WTC11 (cell line): ENCODE data around the gene GATD1. TPM values are rescaled to one million over a fixed set of nuclear protein-coding genes. Genes with fewer than 3 reads are reported as not detected.
A peak's percentile ranks its signal among the peaks of the same experiment; 100 is the strongest.

ENCODE experiments used
- ATAC-seq: fragments of 200-7000 bp; cut with Tn5 transposase; 2 replicates; pipeline ENCODE4 v1.10.0; 2021; ENCODE audit warnings: mild to moderate bottlenecking, moderate library complexity
- CTCF ChIA-PET: fragments of 300-600 bp; sonication (Branson Sonifier 250); formaldehyde crosslinking; loops from one replicate; lab custom pipeline; 2021; ENCODE audit warnings: antibody characterized with exemption; lab: Charles Lee
- POLR2A ChIA-PET: fragments of 350-600 bp; sonication (Branson Sonifier 250); formaldehyde crosslinking; loops from one replicate; lab custom pipeline; 2021; ENCODE audit warnings: antibody characterized with exemption; lab: Charles Lee
- DNase-seq: peaks from one replicate; pipeline ENCODE4 v3.0.0; 2021; ENCODE audit warnings: low spot score
- H3K27ac Mint-ChIP-seq: 2 replicates; pipeline ENCODE4 v1.8.0; 2021; ENCODE audit warnings: mixed read lengths
- H3K27me3 Mint-ChIP-seq: 2 replicates; pipeline ENCODE4 v1.8.0; 2021; ENCODE audit warnings: low read depth, mild to moderate bottlenecking, moderate library complexity, mixed read lengths
- H3K36me3 Mint-ChIP-seq: 2 replicates; pipeline ENCODE4 v1.8.0; 2021; ENCODE audit warnings: mixed read lengths
- H3K4me1 Mint-ChIP-seq: 2 replicates; pipeline ENCODE4 v1.8.0; 2022; ENCODE audit warnings: mixed read lengths
- H3K4me3 Mint-ChIP-seq: 2 replicates; pipeline ENCODE4 v1.8.0; 2021; ENCODE audit warnings: mild to moderate bottlenecking, moderate library complexity, mixed read lengths
- H3K9me3 Mint-ChIP-seq: 2 replicates; pipeline ENCODE4 v1.8.0; 2021; ENCODE audit warnings: mixed read lengths
- CREM ChIP-seq: sonication (generic); formaldehyde crosslinking; IDR thresholded peaks from 2 replicates; pipeline ENCODE4 v1.8.1; 2022; ENCODE audit warnings: mild to moderate bottlenecking, missing genetic modification reagents, moderate library complexity
- ETV6 ChIP-seq: sonication (generic); formaldehyde crosslinking; IDR thresholded peaks from 2 replicates; pipeline ENCODE4 v1.8.1; 2022; ENCODE audit warnings: mild to moderate bottlenecking, missing genetic modification reagents
- FOXK1 ChIP-seq: sonication (generic); formaldehyde crosslinking; IDR thresholded peaks from 2 replicates; pipeline ENCODE4 v1.8.0; 2022; ENCODE audit warnings: mild to moderate bottlenecking, moderate library complexity, missing genetic modification reagents
- JUN ChIP-seq: sonication (generic); formaldehyde crosslinking; IDR thresholded peaks from 2 replicates; pipeline ENCODE4 v1.8.0; 2023; ENCODE audit warnings: mild to moderate bottlenecking, missing genetic modification reagents
- NR3C1 ChIP-seq: sonication (generic); formaldehyde crosslinking; conservative IDR thresholded peaks from 2 replicates; pipeline ENCODE4 v1.8.1; 2023; ENCODE audit warnings: low read depth, mild to moderate bottlenecking, missing genetic modification reagents
- SP1 ChIP-seq: sonication (generic); formaldehyde crosslinking; conservative IDR thresholded peaks from 2 replicates; pipeline ENCODE4 v1.8.1; 2022; ENCODE audit warnings: missing genetic modification reagents
- TCF7 ChIP-seq: sonication (generic); formaldehyde crosslinking; IDR thresholded peaks from 2 replicates; pipeline ENCODE4 v1.8.0; 2022; ENCODE audit warnings: mild to moderate bottlenecking, low read depth, missing genetic modification reagents, moderate library complexity
- TEAD4 ChIP-seq: sonication (generic); formaldehyde crosslinking; IDR thresholded peaks from 2 replicates; pipeline ENCODE4 v1.8.0; 2022; ENCODE audit warnings: mild to moderate bottlenecking, missing genetic modification reagents
- ZNF423 ChIP-seq: fragments of 250-450 bp; sonication (Bioruptor Pico); IDR thresholded peaks from 2 replicates; pipeline ENCODE4 v2.1.2; 2022; ENCODE audit warnings: mild to moderate bottlenecking, moderate library complexity
- total RNA-seq: library from RNA; stranded (reverse); gene quantifications from 3 replicates; pipeline ENCODE4 v1.2.3, GENCODE V29; 2021
- TF ChIP-seq, protein P1 (sequence below): sonication (generic); formaldehyde crosslinking; IDR thresholded peaks from 2 replicates; pipeline ENCODE4 v1.8.0; 2022; ENCODE audit warnings: mild to moderate bottlenecking, missing genetic modification reagents
- TF ChIP-seq, protein P2 (sequence below): sonication (generic); formaldehyde crosslinking; IDR thresholded peaks from 2 replicates; pipeline ENCODE4 v1.8.1; 2023; ENCODE audit warnings: mild to moderate bottlenecking, missing genetic modification reagents, borderline replicate concordance
- TF ChIP-seq, protein P3 (sequence below): sonication (generic); formaldehyde crosslinking; IDR thresholded peaks from 2 replicates; pipeline ENCODE4 v1.8.0; 2023; ENCODE audit warnings: missing genetic modification reagents
- TF ChIP-seq, protein P4 (sequence below): sonication (generic); formaldehyde crosslinking; IDR thresholded peaks from 2 replicates; pipeline ENCODE4 v1.8.1; 2023; ENCODE audit warnings: mild to moderate bottlenecking, missing genetic modification reagents
- TF ChIP-seq, protein P5 (sequence below): sonication (generic); formaldehyde crosslinking; IDR thresholded peaks from 2 replicates; pipeline ENCODE4 v1.8.0; 2023; ENCODE audit warnings: mild to moderate bottlenecking, missing genetic modification reagents
- TF ChIP-seq, protein P6 (sequence below): fragments of 250-450 bp; sonication (Bioruptor Pico); IDR thresholded peaks from 2 replicates; pipeline ENCODE4 v1.9.0; 2021; ENCODE audit warnings: mild to moderate bottlenecking
- TF ChIP-seq, protein P7 (sequence below): sonication (generic); formaldehyde crosslinking; conservative IDR thresholded peaks from 2 replicates; pipeline ENCODE4 v1.8.1; 2023; ENCODE audit warnings: mild to moderate bottlenecking, low read depth, missing genetic modification reagents, moderate library complexity
- TF ChIP-seq, protein P8 (sequence below): sonication (generic); formaldehyde crosslinking; IDR thresholded peaks from 2 replicates; pipeline ENCODE4 v1.8.1; 2023; ENCODE audit warnings: mild to moderate bottlenecking, moderate library complexity, missing genetic modification reagents

The GATD1 gene
- total RNA-seq, 1 experiment from 2014 or later: 87.6 TPM

DNA sequence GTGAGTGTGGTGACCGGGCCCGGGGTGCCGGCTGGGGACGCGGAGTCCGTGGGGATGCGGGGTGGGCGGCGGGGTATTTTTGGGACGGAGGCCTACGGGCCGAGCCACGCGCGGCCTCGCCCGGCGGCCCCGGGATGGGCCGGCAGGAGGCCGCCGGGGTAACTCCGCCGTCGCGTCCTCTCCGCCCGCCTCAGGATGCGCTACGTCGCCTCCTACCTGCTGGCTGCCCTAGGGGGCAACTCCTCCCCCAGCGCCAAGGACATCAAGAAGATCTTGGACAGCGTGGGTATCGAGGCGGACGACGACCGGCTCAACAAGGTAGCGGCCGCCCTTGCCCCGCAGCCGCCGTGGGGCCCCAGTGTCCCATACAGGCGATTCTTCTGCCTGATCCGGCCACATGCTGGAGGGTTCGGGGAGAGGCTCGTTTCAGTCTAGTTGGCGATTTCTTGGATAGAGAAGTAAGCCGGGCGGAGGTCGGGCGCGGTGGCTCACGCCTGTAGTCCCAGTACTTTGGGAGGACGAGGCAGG, 32.8 kb upstream of the GATD1 start (continued):
- TF ChIP-seq ETV6 (peak; percentile 87; the same call in 1 of the 2 replicates), FOXK1 (CRISPR knock-in tag) (0 out of 2 replicates have a peak, but pooled peaks have one; percentile 13)
- TF ChIP-seq, protein P1, sequence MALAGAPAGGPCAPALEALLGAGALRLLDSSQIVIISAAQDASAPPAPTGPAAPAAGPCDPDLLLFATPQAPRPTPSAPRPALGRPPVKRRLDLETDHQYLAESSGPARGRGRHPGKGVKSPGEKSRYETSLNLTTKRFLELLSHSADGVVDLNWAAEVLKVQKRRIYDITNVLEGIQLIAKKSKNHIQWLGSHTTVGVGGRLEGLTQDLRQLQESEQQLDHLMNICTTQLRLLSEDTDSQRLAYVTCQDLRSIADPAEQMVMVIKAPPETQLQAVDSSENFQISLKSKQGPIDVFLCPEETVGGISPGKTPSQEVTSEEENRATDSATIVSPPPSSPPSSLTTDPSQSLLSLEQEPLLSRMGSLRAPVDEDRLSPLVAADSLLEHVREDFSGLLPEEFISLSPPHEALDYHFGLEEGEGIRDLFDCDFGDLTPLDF (CRISPR knock-in tag): no peak
- TF ChIP-seq, protein P2, sequence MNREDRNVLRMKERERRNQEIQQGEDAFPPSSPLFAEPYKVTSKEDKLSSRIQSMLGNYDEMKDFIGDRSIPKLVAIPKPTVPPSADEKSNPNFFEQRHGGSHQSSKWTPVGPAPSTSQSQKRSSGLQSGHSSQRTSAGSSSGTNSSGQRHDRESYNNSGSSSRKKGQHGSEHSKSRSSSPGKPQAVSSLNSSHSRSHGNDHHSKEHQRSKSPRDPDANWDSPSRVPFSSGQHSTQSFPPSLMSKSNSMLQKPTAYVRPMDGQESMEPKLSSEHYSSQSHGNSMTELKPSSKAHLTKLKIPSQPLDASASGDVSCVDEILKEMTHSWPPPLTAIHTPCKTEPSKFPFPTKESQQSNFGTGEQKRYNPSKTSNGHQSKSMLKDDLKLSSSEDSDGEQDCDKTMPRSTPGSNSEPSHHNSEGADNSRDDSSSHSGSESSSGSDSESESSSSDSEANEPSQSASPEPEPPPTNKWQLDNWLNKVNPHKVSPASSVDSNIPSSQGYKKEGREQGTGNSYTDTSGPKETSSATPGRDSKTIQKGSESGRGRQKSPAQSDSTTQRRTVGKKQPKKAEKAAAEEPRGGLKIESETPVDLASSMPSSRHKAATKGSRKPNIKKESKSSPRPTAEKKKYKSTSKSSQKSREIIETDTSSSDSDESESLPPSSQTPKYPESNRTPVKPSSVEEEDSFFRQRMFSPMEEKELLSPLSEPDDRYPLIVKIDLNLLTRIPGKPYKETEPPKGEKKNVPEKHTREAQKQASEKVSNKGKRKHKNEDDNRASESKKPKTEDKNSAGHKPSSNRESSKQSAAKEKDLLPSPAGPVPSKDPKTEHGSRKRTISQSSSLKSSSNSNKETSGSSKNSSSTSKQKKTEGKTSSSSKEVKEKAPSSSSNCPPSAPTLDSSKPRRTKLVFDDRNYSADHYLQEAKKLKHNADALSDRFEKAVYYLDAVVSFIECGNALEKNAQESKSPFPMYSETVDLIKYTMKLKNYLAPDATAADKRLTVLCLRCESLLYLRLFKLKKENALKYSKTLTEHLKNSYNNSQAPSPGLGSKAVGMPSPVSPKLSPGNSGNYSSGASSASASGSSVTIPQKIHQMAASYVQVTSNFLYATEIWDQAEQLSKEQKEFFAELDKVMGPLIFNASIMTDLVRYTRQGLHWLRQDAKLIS: no peak
- TF ChIP-seq, protein P3, sequence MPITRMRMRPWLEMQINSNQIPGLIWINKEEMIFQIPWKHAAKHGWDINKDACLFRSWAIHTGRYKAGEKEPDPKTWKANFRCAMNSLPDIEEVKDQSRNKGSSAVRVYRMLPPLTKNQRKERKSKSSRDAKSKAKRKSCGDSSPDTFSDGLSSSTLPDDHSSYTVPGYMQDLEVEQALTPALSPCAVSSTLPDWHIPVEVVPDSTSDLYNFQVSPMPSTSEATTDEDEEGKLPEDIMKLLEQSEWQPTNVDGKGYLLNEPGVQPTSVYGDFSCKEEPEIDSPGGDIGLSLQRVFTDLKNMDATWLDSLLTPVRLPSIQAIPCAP (CRISPR knock-in tag): peak; percentile 71; the same call in 1 of the 2 replicates
- TF ChIP-seq, protein P4, sequence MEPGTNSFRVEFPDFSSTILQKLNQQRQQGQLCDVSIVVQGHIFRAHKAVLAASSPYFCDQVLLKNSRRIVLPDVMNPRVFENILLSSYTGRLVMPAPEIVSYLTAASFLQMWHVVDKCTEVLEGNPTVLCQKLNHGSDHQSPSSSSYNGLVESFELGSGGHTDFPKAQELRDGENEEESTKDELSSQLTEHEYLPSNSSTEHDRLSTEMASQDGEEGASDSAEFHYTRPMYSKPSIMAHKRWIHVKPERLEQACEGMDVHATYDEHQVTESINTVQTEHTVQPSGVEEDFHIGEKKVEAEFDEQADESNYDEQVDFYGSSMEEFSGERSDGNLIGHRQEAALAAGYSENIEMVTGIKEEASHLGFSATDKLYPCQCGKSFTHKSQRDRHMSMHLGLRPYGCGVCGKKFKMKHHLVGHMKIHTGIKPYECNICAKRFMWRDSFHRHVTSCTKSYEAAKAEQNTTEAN (CRISPR knock-in tag): no peak

DNA sequence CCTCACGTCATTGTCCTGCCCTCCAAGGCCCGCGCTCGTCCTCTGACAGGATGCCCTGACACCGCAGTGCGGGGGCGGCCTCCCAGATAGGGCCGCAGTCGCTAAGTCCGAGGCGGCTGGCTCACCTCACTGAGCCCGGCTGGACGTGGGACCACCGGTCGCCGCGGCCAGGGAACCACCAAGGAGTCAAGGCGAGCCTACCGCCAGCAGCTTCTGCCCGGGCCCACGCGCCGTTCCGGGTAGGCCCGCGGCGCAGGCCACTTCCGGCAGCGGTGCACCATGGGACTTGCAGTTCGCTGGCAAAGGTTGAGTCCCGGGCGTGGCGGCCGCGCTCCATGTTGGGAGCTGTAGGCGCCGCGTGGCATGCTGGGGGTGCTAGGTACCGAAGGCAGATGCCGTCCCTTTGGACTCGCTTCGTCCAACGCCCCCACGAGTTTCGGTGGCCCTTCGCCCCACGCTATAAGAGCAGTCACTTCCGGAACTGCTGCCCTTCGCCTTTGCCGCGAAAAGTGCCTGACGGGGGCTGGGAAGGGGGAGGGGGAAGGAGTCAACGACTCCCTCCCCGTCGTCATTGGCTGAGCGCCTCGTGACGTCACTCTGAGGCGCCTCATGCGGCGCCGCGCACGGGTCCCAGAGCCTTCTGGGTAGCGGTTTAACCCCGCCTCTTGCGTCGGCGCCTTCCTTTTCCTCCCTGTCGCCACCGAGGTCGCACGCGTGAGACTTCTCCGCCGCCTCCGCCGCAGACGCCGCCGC, 32.2 kb upstream of the GATD1 start, which contains the start of gene RPLP2:
RPLP2 (plus strand) TSS at position 681 of the 753 bp plus-strand sequence. CDS start 268 bp downstream, outside the sequence.
- Mint-ChIP-seq H3K27me3 (no peaks in the 10 kb centered on the region), H3K36me3 (peaks cover 28% of the 10 kb centered on the region), H3K27ac (peak within 1 kb of the TSS; percentile 97), H3K4me3 (peak within 1 kb of the TSS; percentile 92), H3K4me1 (peaks cover 40% of the 10 kb centered on the region), H3K9me3 (no peaks in the 10 kb centered on the region)
- ChIA-PET POLR2A (interaction anchor here (0.6 to 2.0 kb wide), 7 partner anchors 10 to 26 kb away, joined by 3 to 18 read pairs (median 4); partner anchors contain the start of genes CD151, CRACR2B and PNPLA2), CTCF (interaction anchor here (0.8 to 2.2 kb wide), 6 partner anchors 11 to 255 kb away, joined by 3 to 13 read pairs (median 5); no protein-coding TSS in a partner anchor)
- DNase-seq (peak; percentile 97), ATAC-seq (peak; percentile 66)
- TF ChIP-seq, protein P5, sequence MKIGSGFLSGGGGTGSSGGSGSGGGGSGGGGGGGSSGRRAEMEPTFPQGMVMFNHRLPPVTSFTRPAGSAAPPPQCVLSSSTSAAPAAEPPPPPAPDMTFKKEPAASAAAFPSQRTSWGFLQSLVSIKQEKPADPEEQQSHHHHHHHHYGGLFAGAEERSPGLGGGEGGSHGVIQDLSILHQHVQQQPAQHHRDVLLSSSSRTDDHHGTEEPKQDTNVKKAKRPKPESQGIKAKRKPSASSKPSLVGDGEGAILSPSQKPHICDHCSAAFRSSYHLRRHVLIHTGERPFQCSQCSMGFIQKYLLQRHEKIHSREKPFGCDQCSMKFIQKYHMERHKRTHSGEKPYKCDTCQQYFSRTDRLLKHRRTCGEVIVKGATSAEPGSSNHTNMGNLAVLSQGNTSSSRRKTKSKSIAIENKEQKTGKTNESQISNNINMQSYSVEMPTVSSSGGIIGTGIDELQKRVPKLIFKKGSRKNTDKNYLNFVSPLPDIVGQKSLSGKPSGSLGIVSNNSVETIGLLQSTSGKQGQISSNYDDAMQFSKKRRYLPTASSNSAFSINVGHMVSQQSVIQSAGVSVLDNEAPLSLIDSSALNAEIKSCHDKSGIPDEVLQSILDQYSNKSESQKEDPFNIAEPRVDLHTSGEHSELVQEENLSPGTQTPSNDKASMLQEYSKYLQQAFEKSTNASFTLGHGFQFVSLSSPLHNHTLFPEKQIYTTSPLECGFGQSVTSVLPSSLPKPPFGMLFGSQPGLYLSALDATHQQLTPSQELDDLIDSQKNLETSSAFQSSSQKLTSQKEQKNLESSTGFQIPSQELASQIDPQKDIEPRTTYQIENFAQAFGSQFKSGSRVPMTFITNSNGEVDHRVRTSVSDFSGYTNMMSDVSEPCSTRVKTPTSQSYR (CRISPR knock-in tag): peak; percentile 43
- TF ChIP-seq NR3C1 (no peak), TEAD4 (CRISPR knock-in tag) (no peak), CREM (CRISPR knock-in tag) (peak; percentile 91), ZNF423 (CRISPR knock-in tag) (no peak), TCF7 (peak; percentile 57; the same call in 1 of the 2 replicates), JUN (peak; percentile 63; the same call in 1 of the 2 replicates), SP1 (peak; percentile 95)
- TF ChIP-seq, protein P6, sequence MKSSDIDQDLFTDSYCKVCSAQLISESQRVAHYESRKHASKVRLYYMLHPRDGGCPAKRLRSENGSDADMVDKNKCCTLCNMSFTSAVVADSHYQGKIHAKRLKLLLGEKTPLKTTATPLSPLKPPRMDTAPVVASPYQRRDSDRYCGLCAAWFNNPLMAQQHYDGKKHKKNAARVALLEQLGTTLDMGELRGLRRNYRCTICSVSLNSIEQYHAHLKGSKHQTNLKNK (CRISPR knock-in tag): no peak
- TF ChIP-seq, protein P7, sequence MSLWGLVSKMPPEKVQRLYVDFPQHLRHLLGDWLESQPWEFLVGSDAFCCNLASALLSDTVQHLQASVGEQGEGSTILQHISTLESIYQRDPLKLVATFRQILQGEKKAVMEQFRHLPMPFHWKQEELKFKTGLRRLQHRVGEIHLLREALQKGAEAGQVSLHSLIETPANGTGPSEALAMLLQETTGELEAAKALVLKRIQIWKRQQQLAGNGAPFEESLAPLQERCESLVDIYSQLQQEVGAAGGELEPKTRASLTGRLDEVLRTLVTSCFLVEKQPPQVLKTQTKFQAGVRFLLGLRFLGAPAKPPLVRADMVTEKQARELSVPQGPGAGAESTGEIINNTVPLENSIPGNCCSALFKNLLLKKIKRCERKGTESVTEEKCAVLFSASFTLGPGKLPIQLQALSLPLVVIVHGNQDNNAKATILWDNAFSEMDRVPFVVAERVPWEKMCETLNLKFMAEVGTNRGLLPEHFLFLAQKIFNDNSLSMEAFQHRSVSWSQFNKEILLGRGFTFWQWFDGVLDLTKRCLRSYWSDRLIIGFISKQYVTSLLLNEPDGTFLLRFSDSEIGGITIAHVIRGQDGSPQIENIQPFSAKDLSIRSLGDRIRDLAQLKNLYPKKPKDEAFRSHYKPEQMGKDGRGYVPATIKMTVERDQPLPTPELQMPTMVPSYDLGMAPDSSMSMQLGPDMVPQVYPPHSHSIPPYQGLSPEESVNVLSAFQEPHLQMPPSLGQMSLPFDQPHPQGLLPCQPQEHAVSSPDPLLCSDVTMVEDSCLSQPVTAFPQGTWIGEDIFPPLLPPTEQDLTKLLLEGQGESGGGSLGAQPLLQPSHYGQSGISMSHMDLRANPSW (CRISPR knock-in tag): no peak
- TF ChIP-seq, protein P8, sequence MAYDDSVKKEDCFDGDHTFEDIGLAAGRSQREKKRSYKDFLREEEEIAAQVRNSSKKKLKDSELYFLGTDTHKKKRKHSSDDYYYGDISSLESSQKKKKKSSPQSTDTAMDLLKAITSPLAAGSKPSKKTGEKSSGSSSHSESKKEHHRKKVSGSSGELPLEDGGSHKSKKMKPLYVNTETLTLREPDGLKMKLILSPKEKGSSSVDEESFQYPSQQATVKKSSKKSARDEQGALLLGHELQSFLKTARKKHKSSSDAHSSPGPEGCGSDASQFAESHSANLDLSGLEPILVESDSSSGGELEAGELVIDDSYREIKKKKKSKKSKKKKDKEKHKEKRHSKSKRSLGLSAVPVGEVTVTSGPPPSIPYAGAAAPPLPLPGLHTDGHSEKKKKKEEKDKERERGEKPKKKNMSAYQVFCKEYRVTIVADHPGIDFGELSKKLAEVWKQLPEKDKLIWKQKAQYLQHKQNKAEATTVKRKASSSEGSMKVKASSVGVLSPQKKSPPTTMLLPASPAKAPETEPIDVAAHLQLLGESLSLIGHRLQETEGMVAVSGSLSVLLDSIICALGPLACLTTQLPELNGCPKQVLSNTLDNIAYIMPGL: peak; percentile 47; the same call in 1 of the 2 replicates
